Inflammatory macrophage treated with lipopolysaccharide for 4 hours (primary cell): Measurements from ENCODE around the gene VENTX.

Source experiments
- DNase-seq: peaks from one replicate; pipeline ENCODE4 v3.0.0-alpha.2; 2020

The VENTX gene

GRCh38 chr10:133275684-133276092, 38.0 kb downstream of the VENTX start:
- no peak for DNase-seq

DNA sequence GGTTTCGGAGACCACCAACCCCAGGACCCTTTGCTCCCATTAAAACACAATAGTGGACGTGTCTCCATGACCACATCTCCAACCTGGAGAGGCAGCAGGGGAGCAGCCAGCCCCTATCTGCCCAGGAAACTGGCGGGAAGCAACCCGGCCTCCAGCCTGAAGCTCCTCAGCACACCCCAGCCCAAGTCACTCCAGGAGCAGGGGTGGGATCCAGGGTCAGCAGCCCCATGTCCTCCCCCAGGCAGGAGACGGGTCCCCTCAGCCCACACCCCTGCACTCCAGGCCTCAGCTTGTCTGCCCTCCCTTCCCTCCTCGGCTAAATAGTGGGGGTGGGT, 38.4 kb downstream of the VENTX start:
- no peak for DNase-seq

- no peak for DNase-seq
Observed at GRCh38 chr10:133276435-133277201, 39.0 kb downstream of the VENTX start, which contains the start of gene ADAM8. ADAM8 (minus strand) TSS chr10:133276868; CDS start chr10:133276817, 51 bp downstream.

GRCh38 chr10:133277277-133277992, 39.8 kb downstream of the VENTX start:
- no peak for DNase-seq

GRCh38 chr10:133277993-133278576, 40.4 kb downstream of the VENTX start:
- peak; percentile 58 for DNase-seq

GRCh38 chr10:133278577-133279265, 41.1 kb downstream of the VENTX start:
- peak; percentile 81 for DNase-seq

DNA sequence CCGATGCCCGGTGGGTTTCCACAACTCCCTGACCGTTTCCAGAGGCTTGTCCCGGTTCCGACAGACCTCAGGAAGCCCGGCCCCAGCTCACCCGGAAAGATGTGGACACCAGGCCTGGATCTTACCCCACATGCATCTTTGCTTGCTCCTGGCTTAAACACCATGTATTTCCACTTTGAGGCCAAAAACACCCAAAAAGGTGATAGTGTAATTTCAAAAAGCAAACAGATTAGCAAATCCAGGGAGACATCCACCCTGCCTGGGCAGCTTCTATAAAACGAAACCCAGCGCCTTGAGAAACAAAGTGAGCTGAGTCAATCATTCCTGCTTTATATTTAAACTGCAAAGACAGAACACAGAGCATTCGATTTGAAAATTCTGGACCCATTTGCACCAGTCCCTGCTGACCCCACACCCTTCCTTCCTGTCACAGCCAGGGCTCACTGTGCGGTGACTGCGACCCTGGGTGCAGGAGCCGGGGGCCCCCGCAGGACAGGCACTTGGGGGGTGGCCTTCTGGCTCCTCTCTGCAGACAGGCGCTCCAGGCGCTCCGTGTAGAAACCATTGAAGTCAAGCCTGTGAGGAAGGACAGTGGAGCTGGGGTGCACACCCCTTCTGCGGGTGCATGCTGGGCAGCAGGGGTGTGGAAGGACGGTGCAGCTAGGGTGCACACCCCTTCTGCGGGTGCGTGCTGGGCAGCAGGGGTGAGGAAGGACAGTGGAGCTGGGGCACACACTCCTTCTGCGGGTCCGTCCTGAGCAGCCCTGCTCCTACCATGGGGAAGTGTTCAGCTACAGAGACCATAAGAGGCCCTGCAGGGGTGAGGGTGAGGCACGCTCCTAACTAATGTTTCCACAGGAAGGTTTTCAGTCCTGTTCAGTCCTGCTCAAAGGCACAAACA, 41.9 kb downstream of the VENTX start:
- DNase-seq = peak; percentile 62

- no peak for DNase-seq
Observed at GRCh38 chr10:133280391-133281059, 42.9 kb downstream of the VENTX start.

- no peak for DNase-seq
Observed at GRCh38 chr10:133281084-133281483, 43.4 kb downstream of the VENTX start.

- no peak for DNase-seq
Observed at GRCh38 chr10:133281628-133282372, 44.1 kb downstream of the VENTX start.

GRCh38 chr10:133282846-133283390, 45.3 kb downstream of the VENTX start:
- no peak for DNase-seq

DNA sequence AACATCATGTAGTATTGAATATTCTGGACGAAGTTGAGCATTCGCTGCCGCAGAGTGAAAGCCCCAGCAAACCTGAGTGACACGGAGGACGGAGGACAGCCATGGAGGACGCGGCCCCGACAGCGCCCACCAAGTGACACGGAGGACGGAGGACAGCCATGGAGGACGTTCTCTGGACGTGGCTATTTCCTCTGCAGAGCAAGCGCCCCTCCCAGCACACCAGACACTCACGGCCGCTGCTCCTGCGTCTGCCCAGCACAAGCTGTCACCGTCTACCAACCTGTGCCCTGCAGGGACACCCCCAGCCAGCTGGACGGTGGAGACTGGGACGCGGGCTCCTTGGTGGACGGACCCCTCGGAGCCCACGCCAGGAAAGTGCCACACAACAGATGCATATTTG, 46.3 kb downstream of the VENTX start:
- DNase-seq = no peak

DNA sequence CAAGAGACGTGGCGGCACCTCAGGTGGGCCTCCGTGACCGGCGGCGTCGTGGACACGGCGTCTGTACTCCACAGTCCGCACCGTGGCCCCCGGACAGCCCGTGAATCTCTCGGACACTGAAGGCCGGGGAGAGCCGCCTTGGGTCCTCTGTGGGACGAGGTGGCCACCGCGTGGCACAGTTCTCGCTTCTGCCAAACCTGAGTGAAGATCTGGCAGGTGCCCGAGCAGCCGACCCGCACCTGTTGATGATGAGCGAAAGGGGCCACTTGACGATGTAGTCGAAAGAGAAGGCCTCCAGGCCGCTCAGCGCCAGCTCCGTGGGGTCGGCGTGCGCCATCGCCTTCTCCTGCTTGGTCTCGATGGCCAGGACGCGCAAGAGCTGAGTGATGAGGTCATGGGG, 47.6 kb downstream of the VENTX start:
- no peak for DNase-seq

DNA sequence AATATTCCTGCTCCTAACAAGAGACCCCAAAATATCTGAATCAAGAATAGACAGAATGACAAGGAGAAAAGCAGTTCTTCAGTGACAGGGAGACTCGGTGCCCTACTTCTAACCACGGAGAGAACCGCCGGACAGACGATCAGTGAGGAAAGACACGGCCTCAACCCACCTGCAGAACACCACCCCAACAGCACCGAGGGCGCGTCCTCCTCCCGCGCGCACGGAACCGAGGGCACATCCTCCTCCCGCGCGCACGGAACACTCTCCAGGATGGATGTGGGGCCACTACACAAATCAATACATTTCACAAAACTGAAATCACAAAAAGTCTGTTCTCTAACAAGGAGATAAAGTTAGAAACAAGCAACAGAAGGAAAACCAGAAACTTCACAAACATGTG, 48.7 kb downstream of the VENTX start:
- DNase-seq = no peak

DNA sequence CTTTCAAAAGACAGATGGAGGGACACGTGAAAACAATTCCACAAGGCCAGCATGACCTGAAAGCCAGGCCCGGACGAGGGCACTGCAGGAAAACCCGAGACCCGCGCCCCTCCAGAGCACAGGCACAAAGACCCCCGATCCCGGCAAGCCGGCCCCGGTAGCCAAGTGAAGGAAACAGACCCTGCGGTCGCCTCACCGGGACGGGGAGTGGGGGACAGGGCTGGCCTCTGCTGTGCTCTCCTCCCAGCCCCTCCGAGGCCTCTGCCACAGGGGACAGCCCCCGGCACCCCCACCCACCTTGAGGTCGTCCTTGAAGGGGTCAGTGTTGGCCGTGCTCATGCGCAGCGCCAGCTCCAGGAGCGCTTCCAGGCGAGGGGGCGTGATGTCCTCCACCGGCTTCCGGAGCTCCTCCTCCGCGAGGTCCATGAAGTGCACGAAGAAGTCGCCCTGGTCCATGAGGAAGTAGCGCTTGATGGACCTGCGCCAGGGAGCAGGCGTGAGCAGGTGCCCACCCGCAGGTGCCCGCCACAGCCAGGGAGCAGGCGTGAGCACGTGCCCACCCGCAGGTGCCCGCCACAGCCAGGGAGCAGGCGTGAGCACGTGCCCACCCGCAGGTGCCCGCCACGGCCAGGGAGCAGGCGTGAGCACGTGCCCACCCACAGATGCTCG, 50.3 kb downstream of the VENTX start:
- DNase-seq = no peak

GRCh38 chr10:133289761-133290160, 52.1 kb downstream of the VENTX start:
- no peak for DNase-seq
